Esophagus muscularis mucosa (tissue), 3 donors: ENCODE results near the gene PPP1R12C.

Source experiments
- POLR2A ChIP-seq: fragments of 450-650 bp; IDR thresholded peaks from one replicate; pipeline ENCODE4 v1.6.1; 2017; ENCODE audit warnings: antibody characterized with exemption, moderate library complexity, mild to moderate bottlenecking, low read depth
- TF ChIP-seq, protein P1 (sequence below), 3 experiments: fragments of 200-600 bp in 2 of 3; fragments of 450-650 bp in 1 of 3; sonication (generic) in 2 of 3; IDR thresholded peaks; one replicate each; pipeline ENCODE4 v1.5.1; 2017 to 2019; ENCODE audit warnings: antibody characterized with exemption in 3 of 3, mild to moderate bottlenecking in 2 of 3, moderate library complexity in 1 of 3

DNA sequence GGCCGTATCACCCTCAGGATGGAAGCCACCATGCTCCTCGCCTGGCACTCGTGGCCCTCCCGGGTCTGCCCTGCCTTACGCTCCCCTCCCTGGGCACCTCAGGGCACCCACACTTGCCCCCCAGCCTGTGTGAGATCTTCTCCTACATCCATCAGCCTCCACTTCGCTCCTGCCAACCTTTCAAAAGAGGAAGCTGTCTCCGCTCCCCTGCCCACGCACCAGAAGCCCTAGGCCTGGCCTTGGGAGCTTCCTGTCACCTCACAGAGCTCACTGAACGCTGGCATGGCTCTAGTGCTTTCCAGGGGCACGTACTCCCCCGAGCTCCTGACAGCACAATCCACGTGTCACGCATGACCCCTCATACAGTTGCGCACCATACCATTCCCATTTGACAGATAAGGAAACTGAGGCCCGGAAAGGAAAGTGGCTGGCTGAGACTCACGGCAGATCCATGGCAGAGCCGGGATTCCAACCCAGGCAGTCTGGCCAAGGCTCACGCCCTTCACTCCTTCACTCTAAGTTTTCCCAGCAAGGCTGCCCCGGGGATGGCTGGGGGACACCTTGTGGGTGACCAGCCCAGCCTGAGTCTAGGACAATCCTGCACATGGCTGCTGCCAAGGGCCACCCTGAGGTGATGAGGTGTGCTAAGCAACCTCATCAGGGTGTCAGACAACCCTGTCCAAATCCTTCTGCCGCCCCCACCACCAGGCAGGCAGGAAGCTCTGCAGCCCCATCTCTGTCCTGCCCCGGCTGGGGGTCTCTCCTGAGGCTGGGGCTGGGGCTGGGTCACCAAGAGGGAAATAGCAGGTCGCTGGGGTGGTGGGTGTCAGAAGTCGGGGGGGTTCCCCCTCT, 19.3 kb downstream of the PPP1R12C start:
- no peak for TF ChIP-seq POLR2A
- TF ChIP-seq, protein P1, sequence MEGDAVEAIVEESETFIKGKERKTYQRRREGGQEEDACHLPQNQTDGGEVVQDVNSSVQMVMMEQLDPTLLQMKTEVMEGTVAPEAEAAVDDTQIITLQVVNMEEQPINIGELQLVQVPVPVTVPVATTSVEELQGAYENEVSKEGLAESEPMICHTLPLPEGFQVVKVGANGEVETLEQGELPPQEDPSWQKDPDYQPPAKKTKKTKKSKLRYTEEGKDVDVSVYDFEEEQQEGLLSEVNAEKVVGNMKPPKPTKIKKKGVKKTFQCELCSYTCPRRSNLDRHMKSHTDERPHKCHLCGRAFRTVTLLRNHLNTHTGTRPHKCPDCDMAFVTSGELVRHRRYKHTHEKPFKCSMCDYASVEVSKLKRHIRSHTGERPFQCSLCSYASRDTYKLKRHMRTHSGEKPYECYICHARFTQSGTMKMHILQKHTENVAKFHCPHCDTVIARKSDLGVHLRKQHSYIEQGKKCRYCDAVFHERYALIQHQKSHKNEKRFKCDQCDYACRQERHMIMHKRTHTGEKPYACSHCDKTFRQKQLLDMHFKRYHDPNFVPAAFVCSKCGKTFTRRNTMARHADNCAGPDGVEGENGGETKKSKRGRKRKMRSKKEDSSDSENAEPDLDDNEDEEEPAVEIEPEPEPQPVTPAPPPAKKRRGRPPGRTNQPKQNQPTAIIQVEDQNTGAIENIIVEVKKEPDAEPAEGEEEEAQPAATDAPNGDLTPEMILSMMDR (IDR thresholded peaks at IDR 0.05) = no peak
